ENCODE data around the gene CCDC157.
"Not testable (repeated sequence)": the region's sequence is repeated elsewhere in the genome, so short reads cannot be mapped to it uniquely, and the experiment has no call there.

CCDC157 gene

GRCh38 chr22:30393885-30394284 lies 37.1 kb downstream of the CCDC157 start:
- no peak overlapping the region for H3K4me3 ChIP-seq (ENCODE audit: low read length)
- DNase-seq (ENCODE audit: low read depth): no peak
- TF ChIP-seq CTCF (IDR thresholded peaks at IDR 0.05; ENCODE audit: insufficient read depth, low read depth, low read length, missing control alignments): no peak

- peak; percentile 64 for DNase-seq (ENCODE audit: low read depth)
- TF ChIP-seq CTCF (IDR thresholded peaks at IDR 0.05; ENCODE audit: insufficient read depth, low read depth, low read length, missing control alignments): no peak
- H3K4me3 ChIP-seq (ENCODE audit: low read length): peak within 1 kb of the TSS; percentile 74
These were observed 40.3 kb downstream of the CCDC157 start, which contains the start of gene SEC14L2 for GRCh38 chr22:30396871-30397655. TSS of gene SEC14L2 (plus strand) at chr22:30397018. CDS start at chr22:30397117, 99 bp downstream.

- TF ChIP-seq CTCF (IDR thresholded peaks at IDR 0.05; ENCODE audit: insufficient read depth, low read depth, low read length, missing control alignments): no peak
- DNase-seq (ENCODE audit: low read depth): peak; percentile 21
- peak overlapping the region; percentile 74 for H3K4me3 ChIP-seq (ENCODE audit: low read length)
These were observed 41.1 kb downstream of the CCDC157 start for GRCh38 chr22:30397656-30398635.

GRCh38 chr22:30398685-30399680 lies 42.2 kb downstream of the CCDC157 start:
- H3K4me3 ChIP-seq (ENCODE audit: low read length): peak overlapping the region; percentile 74
- DNase-seq (ENCODE audit: low read depth): peak; percentile 22
- TF ChIP-seq CTCF (IDR thresholded peaks at IDR 0.05; ENCODE audit: insufficient read depth, low read depth, low read length, missing control alignments): no peak

- no peak for TF ChIP-seq CTCF (IDR thresholded peaks at IDR 0.05; ENCODE audit: insufficient read depth, low read depth, low read length, missing control alignments)
- DNase-seq (ENCODE audit: low read depth): no peak
- H3K4me3 ChIP-seq (ENCODE audit: low read length): no peak overlapping the region
These were observed 42.9 kb downstream of the CCDC157 start for GRCh38 chr22:30399718-30400117.

- TF ChIP-seq CTCF (IDR thresholded peaks at IDR 0.05; ENCODE audit: insufficient read depth, low read depth, low read length, missing control alignments): no peak
- DNase-seq (ENCODE audit: low read depth): peak; percentile 94
- H3K4me3 ChIP-seq (ENCODE audit: low read length): no peak overlapping the region
These were observed 43.4 kb downstream of the CCDC157 start for GRCh38 chr22:30400159-30400558.

GRCh38 chr22:30401024-30401423 lies 44.2 kb downstream of the CCDC157 start:
- H3K4me3 ChIP-seq (ENCODE audit: low read length); DNase-seq (ENCODE audit: low read depth): not testable (repeated sequence)
